NB4 (cell line): ENCODE results near the gene TMED8.

Experiments
- CTCF ChIP-seq: IDR thresholded peaks from one replicate; pipeline ENCODE4 v1.5.1; 2012; ENCODE audit warnings: low read depth, low read length
- POLR2A ChIP-seq: IDR thresholded peaks from 2 replicates; pipeline ENCODE4 v1.6.1; 2011; ENCODE audit warnings: mild to moderate bottlenecking; ENCODE audit not compliant: insufficient read length; ENCODE audit errors: extremely low read depth

DNA sequence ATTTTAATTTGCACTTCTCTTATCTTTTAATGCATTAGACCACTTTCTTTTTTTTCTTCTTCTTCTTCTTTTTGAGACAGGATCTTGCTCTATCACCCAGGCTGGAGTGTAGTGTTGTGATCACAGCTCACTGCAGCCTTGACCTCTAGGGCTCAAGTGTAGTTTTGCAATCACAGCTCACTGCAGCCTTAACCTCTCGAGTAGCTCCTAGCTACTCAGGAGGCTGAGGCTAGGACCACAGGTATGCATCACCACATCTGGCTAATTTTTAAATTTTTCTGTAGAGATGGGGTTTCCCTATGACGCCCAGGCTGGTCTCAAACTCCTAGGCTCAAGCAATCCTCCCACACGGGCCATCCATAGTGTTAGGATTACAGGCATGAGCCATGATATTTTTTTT, 12.7 kb downstream of the TMED8 start:
- TF ChIP-seq CTCF (no peak), POLR2A (no peak)
